ENCODE results near the gene MORN2.

MORN2 gene

DNA sequence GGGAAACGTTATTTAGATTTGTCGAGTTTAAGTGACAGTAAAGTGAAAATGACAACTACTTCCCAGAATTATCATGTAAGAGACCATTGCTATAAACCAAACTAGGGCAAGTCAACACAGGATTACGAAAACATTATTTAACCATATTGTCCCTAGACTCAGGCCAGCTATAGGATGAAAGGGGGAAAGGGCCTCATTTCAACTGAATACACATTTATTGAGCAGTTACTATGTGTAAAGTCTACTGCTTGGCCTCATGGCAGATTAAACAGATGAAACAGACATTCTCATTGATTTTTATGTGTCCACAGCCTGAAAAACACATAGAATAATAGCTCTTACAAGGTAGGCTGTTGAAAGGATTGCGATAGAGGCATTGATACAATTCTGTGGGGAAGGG, 46.6 kb downstream of the MORN2 start:
- H3K36me3 ChIP-seq (ENCODE audit: insufficient read depth, low read length): no peaks in the 10 kb centered on the region
- no peak overlapping the region for H3K4me3 ChIP-seq (ENCODE audit: low read depth, low read length)
- 0 out of 2 replicates have a peak, but pooled peaks cover 3% of the 10 kb centered on the region for H3K27me3 ChIP-seq (ENCODE audit: insufficient read depth, low read length)
- H3K27ac ChIP-seq (ENCODE audit: low read depth, low read length): no peak overlapping the region
- H3K4me1 ChIP-seq (ENCODE audit: control insufficient read depth, insufficient read depth, low read length, unreplicated experiment): no peaks in the 10 kb centered on the region
- no peaks in the 10 kb centered on the region for H3K79me2 ChIP-seq (ENCODE audit: control insufficient read depth, insufficient read depth, low read length, unreplicated experiment)
- H2AFZ ChIP-seq (ENCODE audit: low read length, unreplicated experiment): no peak overlapping the region

DNA sequence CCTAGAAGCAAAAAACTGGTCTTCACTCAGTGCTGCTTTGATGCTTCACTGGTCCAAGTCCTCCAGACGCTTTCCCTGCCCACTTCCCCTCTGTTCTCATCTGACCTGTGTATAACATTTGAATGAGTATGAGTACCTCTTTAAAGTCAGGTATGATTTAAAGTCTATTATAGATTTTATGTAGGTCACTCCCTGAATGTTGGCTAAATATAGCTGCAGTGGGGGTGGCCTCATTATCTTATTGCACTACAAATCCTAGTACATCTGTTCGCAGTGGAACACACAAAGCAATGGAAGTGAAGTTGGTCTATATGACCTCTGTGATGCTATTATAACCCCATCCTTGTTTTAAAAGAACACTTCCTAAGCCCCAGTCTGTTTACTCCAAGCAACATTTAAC, 47.1 kb downstream of the MORN2 start:
- Histone ChIP-seq H3K79me2 (ENCODE audit: control insufficient read depth, insufficient read depth, low read length, unreplicated experiment) (no peaks in the 10 kb centered on the region), H2AFZ (ENCODE audit: low read length, unreplicated experiment) (no peak overlapping the region), H3K4me1 (ENCODE audit: control insufficient read depth, insufficient read depth, low read length, unreplicated experiment) (no peaks in the 10 kb centered on the region), H3K27me3 (ENCODE audit: insufficient read depth, low read length) (0 out of 2 replicates have a peak, but pooled peaks cover 3% of the 10 kb centered on the region), H3K4me3 (ENCODE audit: low read depth, low read length) (no peak overlapping the region), H3K27ac (ENCODE audit: low read depth, low read length) (no peak overlapping the region), H3K36me3 (ENCODE audit: insufficient read depth, low read length) (no peaks in the 10 kb centered on the region)

DNA sequence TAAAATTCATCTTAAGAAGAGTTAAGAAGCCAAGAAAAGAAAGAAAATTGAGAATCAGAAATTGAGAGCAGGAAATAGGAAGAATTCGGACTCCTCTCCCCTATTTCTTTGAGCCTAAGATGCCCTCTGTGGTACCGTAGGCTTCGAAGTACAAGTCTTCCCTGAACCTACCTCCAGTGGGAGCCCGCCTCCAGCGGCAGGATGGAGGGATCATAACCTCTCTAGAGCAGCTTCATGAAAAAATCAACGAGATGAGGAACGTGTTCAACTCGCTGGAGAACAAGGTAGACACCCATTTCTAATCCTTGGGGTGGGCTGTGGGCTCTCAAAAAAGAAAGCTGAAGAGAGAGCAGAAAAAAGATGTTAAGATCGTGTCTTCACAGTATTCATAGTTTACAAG, 50.2 kb downstream of the MORN2 start:
- H3K4me3 ChIP-seq (ENCODE audit: low read depth, low read length): no peak overlapping the region
- H3K27me3 ChIP-seq (ENCODE audit: insufficient read depth, low read length): 0 out of 2 replicates have a peak, but pooled peaks cover 3% of the 10 kb centered on the region
- H3K27ac ChIP-seq (ENCODE audit: low read depth, low read length): no peak overlapping the region
- no peak overlapping the region for H2AFZ ChIP-seq (ENCODE audit: low read length, unreplicated experiment)
- no peaks in the 10 kb centered on the region for H3K4me1 ChIP-seq (ENCODE audit: control insufficient read depth, insufficient read depth, low read length, unreplicated experiment)
- no peaks in the 10 kb centered on the region for H3K79me2 ChIP-seq (ENCODE audit: control insufficient read depth, insufficient read depth, low read length, unreplicated experiment)
- H3K36me3 ChIP-seq (ENCODE audit: insufficient read depth, low read length): no peaks in the 10 kb centered on the region

DNA sequence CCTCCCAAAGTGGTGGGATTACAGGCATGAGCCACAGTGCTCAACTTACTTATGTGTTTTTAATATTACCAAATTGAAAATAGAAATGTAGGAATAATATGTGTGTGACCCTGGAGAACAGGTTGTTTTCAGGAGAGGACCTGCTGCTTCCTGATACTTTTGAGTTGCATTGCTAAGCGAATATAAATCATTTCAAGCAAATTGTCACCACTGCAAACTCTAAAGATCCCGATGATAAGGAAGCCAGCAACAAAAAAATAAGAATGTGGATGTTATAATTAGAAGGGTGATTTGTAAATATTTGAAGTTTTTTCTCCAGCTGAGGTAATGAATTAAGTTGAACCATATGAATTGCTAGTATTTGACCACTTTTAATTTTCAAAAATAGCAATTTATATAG, 54.8 kb downstream of the MORN2 start:
- Histone ChIP-seq H3K27me3 (ENCODE audit: insufficient read depth, low read length) (no peaks in the 10 kb centered on the region), H3K27ac (ENCODE audit: low read depth, low read length) (no peak overlapping the region), H2AFZ (ENCODE audit: low read length, unreplicated experiment) (no peak overlapping the region), H3K4me1 (ENCODE audit: control insufficient read depth, insufficient read depth, low read length, unreplicated experiment) (peaks cover 3% of the 10 kb centered on the region), H3K36me3 (ENCODE audit: insufficient read depth, low read length) (no peaks in the 10 kb centered on the region), H3K79me2 (ENCODE audit: control insufficient read depth, insufficient read depth, low read length, unreplicated experiment) (no peaks in the 10 kb centered on the region), H3K4me3 (ENCODE audit: low read depth, low read length) (no peak overlapping the region)

Measured in ACC112 (cell line).